ENCODE measurements around the gene SPINK6. TPM values are rescaled to one million over a fixed set of nuclear protein-coding genes. Genes with fewer than 3 reads are reported as not detected.

SPINK6 gene, protein sequence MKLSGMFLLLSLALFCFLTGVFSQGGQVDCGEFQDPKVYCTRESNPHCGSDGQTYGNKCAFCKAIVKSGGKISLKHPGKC
- not detected for total RNA-seq
- polyA plus RNA-seq = not detected

- Mint-ChIP-seq H3K36me3 (no peaks in the 10 kb centered on the region), H3K9me3 (no peaks in the 10 kb centered on the region), H3K4me3 (no peak within 1 kb of the TSS), H3K27me3 (peaks cover 0 to 6% of the 10 kb centered on the region in 2 donors), H3K4me1 (peaks cover 0 to 4% (median 0%) of the 10 kb centered on the region in 4 donors), H3K27ac (no peak within 1 kb of the TSS)
- Histone ChIP-seq H3K27me3 (ENCODE audit: insufficient read depth, low read length) (no peaks in the 10 kb centered on the region), H3K27ac (ENCODE audit: low read depth, low read length) (no peak within 1 kb of the TSS), H3K36me3 (ENCODE audit: insufficient read depth, low read length) (no peaks in the 10 kb centered on the region), H3K4me3 (ENCODE audit: low read length in 2 of 2) (no peak within 1 kb of the TSS), H3K9me3 (ENCODE audit: control insufficient read depth in 1 of 2, low read length in 2 of 2) (no peaks in the 10 kb centered on the region), H3K4me1 (ENCODE audit: insufficient read depth, low read length) (no peaks in the 10 kb centered on the region)
- intact Hi-C loops (cut with micrococcal nuclease) = no loop called here
- DNase-seq = no peak
- ChIA-PET POLR2A (ENCODE audit: partially characterized antibody) (no interaction called here), CTCF (ENCODE audit: partially characterized antibody) (no interaction called here)
Observed at GRCh38 chr5:148202531-148203203, at the start of gene SPINK6. Gene SPINK6, plus strand, starts transcription at chr5:148203042. Its CDS starts 55 bp downstream, at chr5:148203097.

DNA sequence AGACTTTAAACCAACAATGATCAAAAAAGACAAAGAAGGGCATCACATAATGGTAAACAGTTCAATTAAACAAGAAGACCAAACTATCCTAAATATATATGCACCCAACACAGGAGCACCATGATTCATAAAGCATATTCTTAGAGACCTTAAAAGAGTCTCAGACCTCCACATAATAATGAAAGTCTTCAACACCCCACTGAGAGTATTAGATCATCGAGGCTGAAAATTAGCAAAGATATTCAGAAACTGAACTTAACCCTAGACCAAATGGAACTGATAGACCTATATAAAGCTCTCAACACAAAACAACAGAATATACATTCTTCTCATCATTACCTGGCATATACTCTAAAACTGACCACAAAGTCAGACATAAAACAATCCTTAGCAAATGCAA is 46.2 kb upstream of the SPINK6 start:
- Histone ChIP-seq H3K9me3 (ENCODE audit: control insufficient read depth in 1 of 2, low read length in 2 of 2) (no peaks in the 10 kb centered on the region), H3K27ac (ENCODE audit: low read depth, low read length) (no peak overlapping the region), H3K27me3 (ENCODE audit: insufficient read depth, low read length) (no peaks in the 10 kb centered on the region), H3K4me1 (ENCODE audit: insufficient read depth, low read length) (no peaks in the 10 kb centered on the region), H3K4me3 (ENCODE audit: low read length in 2 of 2) (no peak overlapping the region), H3K36me3 (ENCODE audit: insufficient read depth, low read length) (no peaks in the 10 kb centered on the region)
- DNase-seq = no peak
- no peaks in the 10 kb centered on the region for H3K4me1 Mint-ChIP-seq
- ChIA-PET CTCF (ENCODE audit: partially characterized antibody) (no interaction called here), POLR2A (ENCODE audit: partially characterized antibody) (no interaction called here)
- peaks cover 0 to 6% (median 0%) of the 10 kb centered on the region in 8 donors for H3K9me3 Mint-ChIP-seq
- no peaks in the 10 kb centered on the region for H3K36me3 Mint-ChIP-seq
- H3K4me3 Mint-ChIP-seq = no peak overlapping the region
- H3K27me3 Mint-ChIP-seq = peaks cover 0 to 2% of the 10 kb centered on the region in 2 donors
- intact Hi-C loops (cut with micrococcal nuclease) = no loop called here
- H3K27ac Mint-ChIP-seq = no peak overlapping the region

DNA sequence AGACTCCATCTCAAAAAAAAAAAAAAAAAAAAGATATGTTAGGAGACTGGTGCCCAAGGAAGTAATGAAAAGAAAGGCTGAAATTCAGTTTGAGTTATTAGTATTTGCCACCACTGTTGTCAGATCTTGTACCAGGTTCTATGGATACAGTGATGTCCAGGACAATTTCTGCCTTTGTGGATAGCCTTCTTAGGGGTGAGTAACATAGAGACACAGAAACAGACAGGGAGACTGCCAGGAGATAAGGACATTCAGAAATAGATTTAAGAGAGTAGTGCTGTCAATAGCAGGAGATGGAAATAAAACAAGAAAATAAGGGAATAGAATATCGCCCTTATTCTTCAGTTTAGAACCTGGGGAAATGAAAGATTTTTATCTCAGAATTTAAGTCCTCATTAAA is 40.8 kb upstream of the SPINK6 start:
- DNase-seq = no peak
- H3K27ac ChIP-seq (ENCODE audit: low read depth, low read length) = no peak overlapping the region
- no peaks in the 10 kb centered on the region for H3K36me3 ChIP-seq (ENCODE audit: insufficient read depth, low read length)
- intact Hi-C loops (cut with micrococcal nuclease) = no loop called here
- Mint-ChIP-seq H3K9me3 (peaks cover 0 to 3% (median 0%) of the 10 kb centered on the region in 8 donors), H3K36me3 (no peaks in the 10 kb centered on the region), H3K4me3 (no peak overlapping the region), H3K4me1 (peaks cover 0 to 2% (median 1%) of the 10 kb centered on the region in 4 donors), H3K27me3 (no peaks in the 10 kb centered on the region), H3K27ac (no peak overlapping the region)
- CTCF ChIA-PET (ENCODE audit: partially characterized antibody) = no interaction called here
- no peaks in the 10 kb centered on the region for H3K27me3 ChIP-seq (ENCODE audit: insufficient read depth, low read length)
- no peaks in the 10 kb centered on the region for H3K4me1 ChIP-seq (ENCODE audit: insufficient read depth, low read length)
- no peaks in the 10 kb centered on the region for H3K9me3 ChIP-seq (ENCODE audit: control insufficient read depth in 1 of 2, low read length in 2 of 2)
- H3K4me3 ChIP-seq (ENCODE audit: low read length in 2 of 2) = no peak overlapping the region
- POLR2A ChIA-PET (ENCODE audit: partially characterized antibody) = interaction anchor here (1.5 kb wide), 1 partner anchor 8 kb away, joined by 3 read pairs; no protein-coding TSS in a partner anchor

DNA sequence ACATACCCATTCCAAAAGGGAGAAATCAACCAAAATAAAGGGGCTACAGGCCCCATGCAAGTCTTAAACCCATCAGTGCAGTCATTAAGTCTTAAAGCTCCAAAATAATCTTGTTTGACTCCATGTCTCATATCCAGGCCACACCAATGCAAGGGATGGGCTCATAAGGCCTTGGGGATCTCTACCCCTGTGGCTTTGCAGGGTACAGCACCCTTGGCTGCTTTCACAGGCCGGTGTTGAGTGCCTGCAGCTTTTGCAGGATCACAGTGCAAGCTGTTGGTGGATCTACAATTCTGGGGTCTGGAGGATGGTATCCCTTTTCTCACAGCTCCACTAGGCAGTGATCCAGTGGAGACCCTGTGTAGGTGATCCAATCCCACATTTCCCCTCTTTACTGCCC is 39.5 kb upstream of the SPINK6 start:
- Histone ChIP-seq H3K9me3 (ENCODE audit: control insufficient read depth in 1 of 2, low read length in 2 of 2) (no peaks in the 10 kb centered on the region), H3K36me3 (ENCODE audit: insufficient read depth, low read length) (no peaks in the 10 kb centered on the region), H3K27ac (ENCODE audit: low read depth, low read length) (no peak overlapping the region), H3K4me1 (ENCODE audit: insufficient read depth, low read length) (no peaks in the 10 kb centered on the region), H3K4me3 (ENCODE audit: low read length in 2 of 2) (no peak overlapping the region), H3K27me3 (ENCODE audit: insufficient read depth, low read length) (no peaks in the 10 kb centered on the region)
- ChIA-PET POLR2A (ENCODE audit: partially characterized antibody) (no interaction called here), CTCF (ENCODE audit: partially characterized antibody) (no interaction called here)
- Mint-ChIP-seq H3K27me3 (no peaks in the 10 kb centered on the region), H3K4me3 (no peak overlapping the region), H3K4me1 (peaks cover 0 to 2% (median 1%) of the 10 kb centered on the region in 4 donors), H3K27ac (no peak overlapping the region), H3K9me3 (peaks cover 0 to 3% (median 0%) of the 10 kb centered on the region in 8 donors), H3K36me3 (no peaks in the 10 kb centered on the region)
- intact Hi-C loops (cut with micrococcal nuclease) = no loop called here
- DNase-seq = no peak

DNA sequence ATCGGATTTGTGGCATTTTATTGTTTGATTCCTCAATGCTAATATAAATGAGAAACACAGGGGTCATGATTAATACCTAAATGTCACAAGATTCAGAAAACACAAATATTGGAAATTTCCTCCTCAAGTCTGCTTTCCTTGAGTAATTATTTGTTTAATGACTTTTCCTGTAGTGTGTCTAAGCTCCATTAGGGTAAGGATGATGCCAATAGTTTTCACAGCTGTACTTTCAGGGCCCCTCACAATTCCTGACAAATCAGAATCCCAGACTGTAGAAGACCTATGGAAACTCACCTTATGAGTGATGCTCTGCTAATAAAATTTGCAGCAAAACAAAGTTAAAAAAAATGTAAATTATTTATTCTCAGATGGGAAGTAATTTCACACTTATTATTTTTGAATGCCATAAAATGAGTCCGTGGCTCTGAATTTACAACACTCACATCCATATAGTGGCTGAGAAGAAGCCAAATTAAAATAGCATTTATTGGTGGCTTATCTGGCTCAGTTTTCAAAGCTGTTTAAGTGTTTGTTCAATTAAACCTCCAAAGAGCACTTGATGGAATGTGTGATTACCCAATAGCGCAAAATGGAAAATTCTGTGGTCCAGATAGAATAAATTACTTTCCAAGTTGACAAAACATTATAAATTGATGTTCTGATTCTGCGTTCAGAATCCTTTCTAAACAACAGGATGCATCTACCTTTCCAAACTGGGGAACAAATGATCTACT is 36.1 kb upstream of the SPINK6 start:
- POLR2A ChIA-PET (ENCODE audit: partially characterized antibody) = no interaction called here
- H3K27me3 Mint-ChIP-seq = no peaks in the 10 kb centered on the region
- no peaks in the 10 kb centered on the region for H3K9me3 Mint-ChIP-seq
- H3K36me3 ChIP-seq (ENCODE audit: insufficient read depth, low read length) = no peaks in the 10 kb centered on the region
- no peaks in the 10 kb centered on the region for H3K36me3 Mint-ChIP-seq
- H3K27ac ChIP-seq (ENCODE audit: low read depth, low read length) = no peak overlapping the region
- H3K27me3 ChIP-seq (ENCODE audit: insufficient read depth, low read length) = no peaks in the 10 kb centered on the region
- intact Hi-C loops (cut with micrococcal nuclease) = no loop called here
- no peak for DNase-seq
- H3K4me3 Mint-ChIP-seq = no peak overlapping the region
- no peak overlapping the region for H3K4me3 ChIP-seq (ENCODE audit: low read length in 2 of 2)
- H3K9me3 ChIP-seq (ENCODE audit: control insufficient read depth in 1 of 2, low read length in 2 of 2) = no peaks in the 10 kb centered on the region
- no peak overlapping the region for H3K27ac Mint-ChIP-seq
- peaks cover 0 to 2% (median 1%) of the 10 kb centered on the region in 4 donors for H3K4me1 Mint-ChIP-seq
- no peaks in the 10 kb centered on the region for H3K4me1 ChIP-seq (ENCODE audit: insufficient read depth, low read length)
- CTCF ChIA-PET (ENCODE audit: partially characterized antibody) = no interaction called here

- no peaks in the 10 kb centered on the region for H3K36me3 Mint-ChIP-seq
- no peak within 1 kb of the TSS for H3K4me3 ChIP-seq (ENCODE audit: low read length in 2 of 2)
- H3K9me3 Mint-ChIP-seq = no peaks in the 10 kb centered on the region
- POLR2A ChIA-PET (ENCODE audit: partially characterized antibody) = no interaction called here
- H3K4me1 ChIP-seq (ENCODE audit: insufficient read depth, low read length) = no peaks in the 10 kb centered on the region
- no peak within 1 kb of the TSS for H3K27ac ChIP-seq (ENCODE audit: low read depth, low read length)
- CTCF ChIA-PET (ENCODE audit: partially characterized antibody) = no interaction called here
- H3K27me3 ChIP-seq (ENCODE audit: insufficient read depth, low read length) = no peaks in the 10 kb centered on the region
- no peak for DNase-seq
- no peaks in the 10 kb centered on the region for H3K36me3 ChIP-seq (ENCODE audit: insufficient read depth, low read length)
- no peak within 1 kb of the TSS for H3K4me3 Mint-ChIP-seq
- H3K4me1 Mint-ChIP-seq = no peaks in the 10 kb centered on the region
- intact Hi-C loops (cut with micrococcal nuclease) = no loop called here
- no peak within 1 kb of the TSS for H3K27ac Mint-ChIP-seq
- H3K27me3 Mint-ChIP-seq = no peaks in the 10 kb centered on the region
- H3K9me3 ChIP-seq (ENCODE audit: control insufficient read depth in 1 of 2, low read length in 2 of 2) = no peaks in the 10 kb centered on the region
Observed at GRCh38 chr5:148168246-148168645, 34.6 kb upstream of the SPINK6 start, which contains the start of gene SPINK14. Gene SPINK14, plus strand, starts transcription at chr5:148168546. Its CDS starts 1,187 bp downstream, at chr5:148169733.

- Mint-ChIP-seq H3K4me3 (no peak overlapping the region), H3K27ac (no peak overlapping the region), H3K4me1 (no peaks in the 10 kb centered on the region), H3K36me3 (no peaks in the 10 kb centered on the region), H3K9me3 (no peaks in the 10 kb centered on the region), H3K27me3 (peaks cover 2 to 3% of the 10 kb centered on the region in 2 donors)
- H3K4me1 ChIP-seq (ENCODE audit: insufficient read depth, low read length) = no peaks in the 10 kb centered on the region
- ChIA-PET POLR2A (ENCODE audit: partially characterized antibody) (no interaction called here), CTCF (ENCODE audit: partially characterized antibody) (no interaction called here)
- H3K4me3 ChIP-seq (ENCODE audit: low read length in 2 of 2) = no peak overlapping the region
- H3K9me3 ChIP-seq (ENCODE audit: control insufficient read depth in 1 of 2, low read length in 2 of 2) = no peaks in the 10 kb centered on the region
- H3K27me3 ChIP-seq (ENCODE audit: insufficient read depth, low read length) = no peaks in the 10 kb centered on the region
- no peak for DNase-seq
- intact Hi-C loops (cut with micrococcal nuclease) = no loop called here
- no peaks in the 10 kb centered on the region for H3K36me3 ChIP-seq (ENCODE audit: insufficient read depth, low read length)
- H3K27ac ChIP-seq (ENCODE audit: low read depth, low read length) = no peak overlapping the region
Observed at GRCh38 chr5:148172377-148172776, 30.5 kb upstream of the SPINK6 start.
